NCI-H2227 (cell line): Measurements from ENCODE around the gene GUCY1B1.

Experiments used
- DNase-seq: peaks from one replicate; lab custom pipeline; 2025; ENCODE audit not compliant: unreplicated experiment; lab: John Stamatoyannopoulos, UW

GUCY1B1 gene

DNA sequence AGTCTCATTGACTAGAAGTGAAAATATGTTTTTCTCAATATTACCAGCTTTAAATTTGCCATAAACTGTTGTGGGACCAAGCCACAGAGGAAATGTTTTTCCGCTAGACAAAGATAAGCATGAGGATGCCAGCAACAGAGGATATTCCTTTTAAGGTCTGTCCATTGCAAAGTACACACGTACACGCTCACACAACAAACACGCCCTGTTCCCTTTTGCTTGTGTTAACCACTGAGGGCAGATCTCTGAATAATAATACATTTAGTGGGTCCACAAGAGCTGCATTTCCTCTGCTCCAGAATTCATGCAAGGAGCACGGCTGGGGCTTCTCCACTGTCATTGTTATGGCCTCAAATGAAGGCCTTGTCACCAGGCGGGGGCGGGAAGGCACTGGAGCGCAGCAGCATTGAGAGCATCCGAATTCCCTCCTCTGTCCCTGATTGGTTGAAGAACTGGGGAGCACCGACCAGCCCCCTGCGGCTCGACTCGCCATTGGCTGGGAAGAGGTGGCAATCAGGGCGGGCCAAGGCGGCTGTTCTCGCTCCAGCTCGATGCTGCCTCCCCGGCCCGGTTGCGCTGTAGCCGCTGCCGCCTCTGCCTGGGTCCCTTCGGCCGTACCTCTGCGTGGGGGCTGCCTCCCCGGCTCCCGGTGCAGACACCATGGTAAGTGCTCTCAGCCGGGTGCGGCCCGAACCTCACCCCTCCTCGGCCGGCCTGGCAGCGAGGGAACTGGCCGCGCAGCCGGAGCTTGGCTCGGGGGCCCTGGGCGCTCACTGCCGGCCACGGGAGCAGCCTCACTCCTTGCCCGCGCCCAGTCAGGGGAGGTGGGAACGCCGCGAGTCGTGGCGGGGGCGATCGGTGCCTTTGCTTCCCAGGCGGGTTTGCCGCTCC, at the start of gene GUCY1B1:
TSS of gene GUCY1B1 (plus strand) at position 541 of the 891 bp plus-strand sequence. CDS start at position 661, 120 bp downstream.
- peak; percentile 92 for DNase-seq

DNA sequence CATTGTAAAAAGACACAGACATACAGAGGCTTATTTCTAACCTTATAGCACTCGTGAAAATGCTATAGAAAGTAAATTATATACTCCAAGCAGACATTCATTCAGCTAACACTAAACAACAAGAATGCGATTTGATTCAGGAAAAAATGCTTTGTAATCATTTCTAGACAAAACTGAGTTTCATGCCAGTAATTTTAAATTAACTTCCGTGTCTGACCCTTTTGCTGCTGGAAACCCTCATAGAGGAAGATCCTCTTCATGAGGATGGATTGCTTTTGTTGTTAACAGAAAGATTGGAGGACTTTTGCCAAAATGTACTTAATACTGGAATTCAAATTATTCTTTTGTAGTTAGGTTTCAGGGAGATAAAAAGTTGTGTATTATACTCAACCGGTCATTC, 48.9 kb upstream of the GUCY1B1 start:
- DNase-seq = no peak

DNA sequence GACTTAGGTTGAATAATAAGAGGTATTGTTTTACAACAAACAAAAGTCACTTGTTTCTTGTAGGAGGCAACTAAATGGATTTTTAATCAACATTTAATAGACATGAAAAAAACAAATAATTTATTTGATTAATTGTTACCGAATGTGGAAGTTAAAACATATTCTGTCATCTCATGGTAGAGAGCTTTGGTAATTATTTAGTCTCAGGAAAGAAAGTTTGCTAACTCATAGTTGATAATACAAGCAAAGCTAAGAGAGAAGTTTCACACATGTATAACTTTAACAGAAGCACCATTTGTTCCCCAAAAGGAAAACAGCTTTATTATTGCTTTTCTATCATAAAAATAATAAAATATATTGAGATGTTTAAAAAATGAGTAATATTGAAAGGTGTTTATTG, 47.3 kb upstream of the GUCY1B1 start:
- no peak for DNase-seq

DNA sequence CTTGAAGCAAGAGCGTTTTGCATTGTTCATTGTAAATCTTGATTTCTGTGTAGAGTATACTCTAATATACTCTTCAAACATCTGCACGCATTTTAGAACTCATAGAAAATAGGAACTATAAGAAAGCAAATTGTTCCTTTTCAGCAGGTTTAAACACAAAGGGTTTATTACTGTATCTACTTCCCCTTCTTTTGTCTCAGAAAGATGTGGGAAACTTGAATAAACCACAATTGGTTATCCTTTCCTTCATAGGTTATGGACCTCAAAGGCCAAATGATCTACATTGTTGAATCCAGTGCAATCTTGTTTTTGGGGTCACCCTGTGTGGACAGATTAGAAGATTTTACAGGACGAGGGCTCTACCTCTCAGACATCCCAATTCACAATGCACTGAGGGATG, 46.0 kb upstream of the GUCY1B1 start:
- no peak for DNase-seq

DNA sequence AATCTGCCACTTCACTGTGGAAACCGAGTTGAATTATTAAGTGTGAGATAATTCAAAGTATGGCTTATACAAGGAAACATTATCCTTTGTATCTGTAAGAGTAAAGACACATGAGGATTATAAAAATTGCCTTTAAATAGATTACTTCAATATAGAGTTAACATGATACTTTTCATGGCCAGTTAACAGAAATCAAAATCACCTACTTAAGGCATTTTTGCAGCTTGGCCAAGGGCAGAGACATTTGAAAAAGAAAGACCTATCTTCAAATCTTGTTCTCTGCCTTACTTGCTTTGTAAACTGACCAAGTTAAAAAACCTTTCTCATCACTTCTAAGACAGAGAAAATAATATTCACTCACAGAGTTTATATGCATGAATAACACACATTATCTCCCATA, 44.9 kb upstream of the GUCY1B1 start:
- DNase-seq = no peak

DNA sequence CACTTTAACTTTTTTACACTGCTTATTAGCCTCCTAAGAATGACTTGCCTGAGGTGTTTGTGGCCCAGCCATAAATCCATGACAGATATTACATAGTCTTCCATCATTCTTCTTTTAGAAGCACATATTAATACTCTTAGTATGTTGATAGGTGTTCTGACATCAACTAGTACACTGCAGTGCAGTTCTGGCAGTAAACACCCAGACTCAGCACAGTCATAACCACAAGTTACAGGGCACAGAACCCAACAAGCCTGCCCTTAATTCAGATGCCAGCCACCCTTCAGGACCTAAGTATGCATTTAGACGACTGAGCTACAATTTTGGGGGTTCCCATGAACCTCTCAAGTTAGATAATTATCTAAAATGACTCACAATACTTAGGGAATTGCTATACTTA, 36.5 kb upstream of the GUCY1B1 start:
- no peak for DNase-seq

DNA sequence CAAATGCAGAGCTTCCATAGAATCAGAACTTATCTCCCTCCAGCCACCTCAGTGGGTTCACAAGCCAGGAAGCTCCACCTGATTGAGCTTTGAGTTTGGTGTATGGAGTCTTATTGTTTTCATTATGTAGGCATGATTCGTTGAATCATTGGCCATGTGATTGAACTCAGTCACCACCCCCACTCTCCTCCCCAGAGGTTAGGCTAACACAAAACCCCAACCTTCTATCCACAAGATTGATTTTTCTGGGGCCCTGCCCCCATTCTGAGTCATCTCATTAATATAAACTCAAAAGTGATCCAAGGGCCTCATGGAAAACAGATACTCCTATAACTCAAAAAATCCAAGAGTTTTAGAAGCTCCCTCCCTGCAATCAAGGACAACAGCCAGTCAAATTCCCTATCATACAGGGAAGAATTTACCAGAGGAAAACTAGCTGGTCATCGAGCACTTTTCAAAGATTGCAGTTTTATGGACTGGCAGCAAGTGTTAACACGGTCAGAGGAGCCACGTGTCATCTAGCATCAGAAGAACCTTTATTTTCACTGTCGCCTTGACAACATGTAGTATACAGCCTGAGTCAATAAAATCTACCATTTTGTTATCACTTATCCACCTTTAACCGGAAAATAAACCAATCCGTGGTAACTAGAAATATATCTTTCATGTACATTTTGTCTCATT, 35.9 kb upstream of the GUCY1B1 start:
- no peak for DNase-seq

DNA sequence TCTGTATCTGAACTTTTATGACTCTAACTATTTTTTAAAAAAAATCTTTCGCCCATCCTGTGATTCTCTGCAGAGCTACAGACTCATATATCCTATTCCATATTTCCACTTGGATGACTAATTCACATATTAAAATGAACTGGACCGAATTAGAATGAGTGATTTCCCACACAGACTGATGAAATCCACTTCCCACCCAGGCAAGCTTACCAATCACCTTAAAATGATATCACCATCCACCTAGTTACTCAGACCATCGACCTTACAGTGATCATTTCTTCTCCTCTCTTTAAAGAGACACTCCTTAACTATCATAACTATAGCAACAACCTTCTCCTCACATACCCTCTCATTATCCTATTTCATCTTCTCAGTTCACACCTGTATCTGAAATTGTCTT, 34.1 kb upstream of the GUCY1B1 start:
- DNase-seq = no peak

DNA sequence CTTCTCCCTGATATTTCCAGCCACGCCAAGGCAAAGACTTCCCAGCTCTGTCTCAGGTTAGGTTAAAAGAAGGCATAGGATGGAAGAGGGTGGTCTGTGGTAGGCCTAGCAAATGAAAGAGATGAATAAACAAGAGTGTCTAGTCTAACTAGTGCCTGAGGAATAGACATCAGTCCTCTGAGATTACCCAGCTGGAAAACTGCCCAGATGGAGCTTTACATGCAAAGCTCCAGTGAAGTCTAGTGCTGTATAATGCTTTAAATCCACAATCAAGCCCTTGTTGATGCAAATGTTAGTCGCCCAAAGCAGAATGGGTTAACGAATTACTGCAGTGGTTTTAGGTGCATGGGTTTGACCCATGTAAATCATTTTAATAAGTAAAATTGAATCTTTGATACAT, 24.8 kb upstream of the GUCY1B1 start:
- DNase-seq = no peak

DNA sequence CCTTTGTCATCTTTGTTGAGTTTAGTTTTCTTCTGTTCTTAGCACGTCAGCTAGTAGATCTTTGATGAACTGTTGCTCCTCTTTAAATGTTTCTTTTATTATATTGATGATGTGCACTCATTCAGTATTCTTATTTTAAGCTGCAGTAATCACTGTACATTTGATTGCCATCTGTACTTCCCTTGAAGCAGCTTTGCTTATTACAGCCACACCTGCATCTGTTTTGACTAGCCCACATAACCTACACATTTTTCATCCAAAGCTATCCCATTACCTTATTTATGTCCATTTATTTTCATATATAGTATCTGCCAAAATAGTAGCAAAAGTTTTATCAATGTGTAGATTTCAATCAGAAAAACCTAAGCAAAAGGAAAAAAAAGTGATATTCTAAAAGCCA, 23.9 kb upstream of the GUCY1B1 start:
- DNase-seq = no peak

DNA sequence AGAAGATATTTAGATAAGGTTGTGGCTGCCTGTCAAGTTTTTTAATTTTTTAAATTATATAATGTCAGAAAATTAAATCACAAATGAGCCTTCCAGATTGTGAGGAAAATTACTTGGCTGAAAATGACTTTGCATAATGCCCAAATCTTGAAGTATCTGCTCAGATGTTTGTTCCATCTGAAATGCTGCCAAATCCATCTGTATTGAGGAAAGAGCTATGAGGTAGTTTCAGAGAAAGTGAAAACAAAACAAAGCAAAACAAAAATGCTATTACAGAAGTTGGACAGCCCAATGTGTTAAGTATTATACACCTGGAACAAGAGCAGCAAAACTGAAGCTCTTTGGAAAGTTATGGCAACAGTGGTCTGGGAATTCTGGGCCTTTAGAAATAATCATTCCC, 23.3 kb upstream of the GUCY1B1 start:
- DNase-seq = no peak

DNA sequence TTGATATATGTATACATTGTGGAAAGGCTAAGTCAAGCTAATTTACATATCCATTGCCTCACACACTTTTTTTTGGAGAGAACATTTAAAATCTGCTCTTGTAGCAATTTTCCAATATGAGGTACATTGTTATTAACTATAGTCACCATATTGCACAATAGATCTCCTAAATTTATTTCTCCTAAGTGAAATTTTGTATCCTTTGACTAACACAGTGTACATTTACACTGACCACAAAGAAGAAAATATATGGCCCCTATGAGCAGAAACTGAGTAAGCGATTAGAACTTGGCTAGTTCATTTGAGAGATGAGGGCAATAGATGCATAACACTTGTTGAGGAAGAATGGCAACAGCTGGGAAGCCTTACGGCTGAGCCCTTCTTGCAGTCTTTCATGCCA, 20.3 kb upstream of the GUCY1B1 start:
- DNase-seq = no peak

DNA sequence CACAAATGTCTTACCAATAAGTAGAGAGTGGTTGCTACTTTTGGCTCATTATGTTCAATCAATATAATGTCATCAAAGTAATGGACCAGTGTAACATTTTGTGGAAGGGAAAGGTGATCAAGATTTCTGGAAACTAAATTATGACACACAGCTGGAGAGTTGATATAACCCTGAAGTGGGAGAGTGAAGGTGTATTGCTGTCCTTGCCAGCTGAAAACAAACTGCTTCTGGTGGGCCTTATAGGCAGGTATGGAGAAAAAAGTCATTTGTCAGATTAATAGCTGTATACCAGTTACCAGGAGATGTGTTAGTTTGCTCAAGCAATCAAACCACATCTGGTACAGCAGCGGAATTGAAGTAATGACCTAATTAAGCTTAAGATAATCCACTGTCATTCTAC, 17.3 kb upstream of the GUCY1B1 start:
- DNase-seq = no peak

DNA sequence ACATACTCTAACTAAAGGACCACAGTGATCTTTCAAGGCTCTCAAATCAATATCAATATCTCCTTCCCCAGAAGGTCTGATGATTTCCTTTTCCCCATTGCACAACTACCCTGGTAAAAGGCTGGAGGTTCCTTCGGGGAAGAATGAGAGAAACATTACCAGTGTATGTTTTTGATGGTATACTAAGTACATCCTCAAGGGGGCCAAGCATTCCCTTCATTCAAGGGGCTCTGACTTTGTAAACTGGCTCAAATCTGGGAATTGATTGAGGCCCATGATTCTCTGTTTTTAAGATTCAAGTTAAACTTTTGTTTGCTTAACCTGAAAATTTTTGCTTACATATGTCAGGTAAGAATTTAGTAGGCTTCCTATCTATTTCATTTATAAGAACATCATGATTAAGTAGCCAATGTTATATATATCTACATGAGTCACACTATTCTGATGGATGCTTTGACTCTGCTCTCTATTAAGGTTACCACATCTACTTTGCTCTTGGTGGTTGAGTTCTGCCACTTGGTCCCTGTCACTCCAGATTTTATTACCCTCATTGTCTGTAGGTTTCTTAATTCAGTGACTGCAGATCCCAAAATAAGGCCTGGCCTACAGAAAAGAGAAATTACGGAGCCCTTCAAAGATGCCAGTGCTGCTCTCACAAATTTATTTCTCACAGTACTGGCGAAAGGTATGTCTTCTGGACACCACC, 16.4 kb upstream of the GUCY1B1 start:
- DNase-seq = no peak

DNA sequence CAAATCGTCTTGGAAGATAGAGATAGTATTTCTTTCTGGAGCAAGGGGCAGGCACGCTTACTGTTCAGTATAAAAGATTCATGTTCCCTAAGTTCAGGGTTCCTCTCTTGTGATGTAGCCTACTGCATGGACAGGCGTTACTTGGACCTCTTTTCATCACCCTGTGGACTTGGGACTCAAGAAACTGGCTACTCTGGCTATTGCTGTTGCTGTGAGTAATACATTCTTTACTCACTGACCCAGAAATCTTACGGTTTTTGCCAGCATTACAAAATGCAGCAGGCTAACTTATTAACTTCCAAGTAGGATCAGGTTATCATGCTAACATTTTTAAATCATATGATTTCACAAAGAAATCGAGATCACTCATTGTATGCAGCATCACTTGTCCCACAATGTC, 12.8 kb upstream of the GUCY1B1 start:
- DNase-seq = no peak

DNA sequence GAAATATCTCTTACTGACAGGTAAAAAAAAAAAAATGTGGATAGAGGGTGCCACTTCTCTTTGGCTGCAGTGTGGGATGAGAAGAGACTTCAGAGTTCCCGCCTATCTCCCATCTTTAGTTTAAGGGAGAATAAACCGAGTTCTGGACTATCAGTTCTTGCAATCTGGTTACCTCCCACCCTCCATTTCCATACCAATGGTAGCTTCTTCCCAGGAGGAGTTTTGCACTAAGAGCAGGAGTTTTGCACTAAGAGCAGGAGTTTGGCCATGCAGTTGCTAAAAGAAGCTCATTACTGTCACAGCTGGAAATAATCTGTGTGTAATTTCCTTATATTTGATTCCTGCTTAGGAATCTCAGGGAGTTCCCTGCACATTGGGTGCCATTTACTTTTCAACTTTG, 10.8 kb upstream of the GUCY1B1 start:
- DNase-seq = no peak

DNA sequence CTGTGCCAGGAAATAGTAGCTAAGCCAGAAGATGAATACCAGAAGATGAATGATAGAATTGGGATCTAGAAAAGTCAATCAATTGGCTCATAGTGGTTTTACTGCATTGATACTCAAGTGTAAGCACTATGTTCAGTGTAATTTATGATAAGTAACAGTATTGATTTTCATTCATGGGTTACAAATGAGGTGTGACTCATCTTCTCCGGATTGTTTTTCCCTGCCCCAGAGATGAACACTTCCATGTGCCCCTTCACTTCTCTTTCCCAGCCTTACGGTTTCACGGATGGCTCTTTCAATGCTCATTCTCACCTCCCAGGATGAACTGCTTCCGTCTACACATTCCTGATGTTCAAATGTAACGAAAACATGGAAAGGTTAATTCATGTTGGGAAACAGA, 9.8 kb upstream of the GUCY1B1 start:
- no peak for DNase-seq

DNA sequence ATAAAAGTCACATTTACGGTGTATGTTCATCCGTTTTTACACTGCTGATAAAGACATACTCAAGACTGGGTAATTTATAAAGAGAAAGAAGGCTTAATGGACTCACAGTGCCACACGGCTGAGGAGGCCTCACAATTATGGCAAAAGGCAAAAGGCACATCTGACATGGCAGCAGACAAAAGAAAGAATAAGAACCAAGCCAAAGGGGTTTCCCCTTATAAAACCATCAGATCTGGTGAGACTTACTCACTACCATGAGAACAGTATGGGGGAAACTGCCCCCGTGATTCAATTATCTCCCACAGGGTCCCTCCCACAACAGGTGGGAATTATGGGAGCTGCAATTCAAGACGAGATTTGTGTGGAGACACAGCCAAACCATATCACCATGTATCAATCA, 7.3 kb upstream of the GUCY1B1 start:
- no peak for DNase-seq

DNA sequence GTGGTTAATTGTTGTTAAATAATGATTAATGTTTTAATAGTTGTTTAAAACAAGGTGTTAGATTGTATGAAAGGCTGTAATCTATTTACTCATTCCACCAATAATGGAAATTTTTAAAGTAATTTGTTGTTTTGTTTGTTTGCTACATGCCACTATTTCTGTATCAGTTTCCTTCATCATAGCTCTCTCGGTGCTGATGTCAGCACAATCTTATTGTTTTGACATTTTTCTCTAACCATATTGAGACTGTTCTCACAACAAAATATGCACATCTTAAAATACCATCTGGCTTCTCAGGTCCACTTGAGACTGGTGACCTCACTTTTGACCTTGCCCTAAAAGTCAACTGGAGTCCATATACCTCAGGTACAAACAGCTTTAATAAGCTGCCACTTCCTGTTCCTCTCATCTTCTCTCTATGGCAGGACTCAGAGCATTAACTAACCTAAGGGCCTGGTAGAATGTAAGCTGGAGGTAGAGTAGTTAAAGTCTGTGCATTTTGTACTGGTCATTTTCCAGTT, 1.0 kb upstream of the GUCY1B1 start:
- no peak for DNase-seq

DNA sequence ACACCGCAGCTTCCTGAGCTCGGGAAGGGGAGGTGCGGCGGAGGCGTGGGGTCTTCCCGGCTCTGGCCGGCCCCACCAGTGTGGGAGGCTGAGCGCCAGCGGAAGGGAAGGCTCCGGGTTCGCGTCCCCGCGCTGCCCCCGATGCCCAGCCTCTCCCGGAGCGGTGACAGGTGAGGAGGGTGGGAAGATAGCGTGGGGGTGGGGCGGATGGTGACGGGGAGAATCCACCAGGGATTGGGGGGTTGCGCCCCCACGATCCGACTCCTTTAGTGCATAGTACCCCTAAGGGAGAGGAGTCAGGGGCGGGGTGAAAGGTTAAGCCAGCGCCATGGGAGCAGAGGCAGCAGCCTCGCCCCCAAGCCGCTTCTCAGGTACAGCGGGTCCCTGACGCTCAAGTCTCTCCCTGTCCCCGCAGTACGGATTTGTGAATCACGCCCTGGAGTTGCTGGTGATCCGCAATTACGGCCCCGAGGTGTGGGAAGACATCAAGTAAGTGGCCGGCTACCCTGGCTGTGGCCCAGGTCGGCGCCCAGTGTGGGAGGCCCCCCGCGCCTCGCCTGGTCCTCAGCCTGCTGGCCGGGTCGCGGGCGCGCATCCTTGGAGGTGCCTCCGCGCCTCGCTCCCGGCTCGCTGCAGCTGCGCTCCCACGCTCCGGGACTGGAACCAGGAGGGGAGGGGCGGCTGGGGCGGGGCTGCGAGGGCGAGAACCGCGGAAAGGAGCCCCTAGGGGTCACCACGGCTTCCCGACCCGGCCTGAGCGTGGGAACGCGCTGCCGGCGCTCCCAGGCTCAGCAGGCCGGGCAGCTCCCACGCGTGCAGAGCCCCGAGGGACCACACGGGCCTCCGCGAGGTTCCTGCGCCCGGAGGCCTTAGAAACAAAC, 791 bp downstream of the GUCY1B1 start:
- DNase-seq = peak; percentile 47

DNA sequence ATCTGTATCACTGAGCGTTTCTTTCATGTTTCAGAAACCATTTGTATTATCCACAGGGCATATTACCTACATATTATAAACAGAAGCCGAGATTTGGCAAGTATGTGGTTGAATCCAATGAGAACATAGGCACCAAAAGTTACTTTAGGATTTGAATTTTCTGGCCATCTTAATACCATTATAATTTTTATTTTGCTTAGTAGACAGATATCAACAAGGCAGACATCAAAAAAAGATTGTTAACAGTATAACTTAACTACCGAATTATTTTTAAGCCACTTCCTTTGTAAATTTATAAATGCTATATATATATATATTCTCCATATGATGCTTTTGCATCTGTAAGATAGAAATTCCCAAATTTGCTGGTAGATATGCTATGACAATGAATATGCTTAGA, 2.2 kb downstream of the GUCY1B1 start:
- no peak for DNase-seq
